ENCODE results near the gene ACKR2. TPM values are rescaled to one million over a fixed set of nuclear protein-coding genes. Genes with fewer than 3 reads are reported as not detected.
"Not testable (repeated sequence)": the region's sequence is repeated elsewhere in the genome, so short reads cannot be mapped to it uniquely, and the experiment has no call there.

ACKR2 gene
- total RNA-seq, 1 donor: 0.81 TPM

GRCh38 chr3:42801048-42801620 is 8.1 kb upstream of the ACKR2 start:
- no peak for DNase-seq (ENCODE audit: low read depth in 2 of 3, low spot score in 2 of 3)

DNA sequence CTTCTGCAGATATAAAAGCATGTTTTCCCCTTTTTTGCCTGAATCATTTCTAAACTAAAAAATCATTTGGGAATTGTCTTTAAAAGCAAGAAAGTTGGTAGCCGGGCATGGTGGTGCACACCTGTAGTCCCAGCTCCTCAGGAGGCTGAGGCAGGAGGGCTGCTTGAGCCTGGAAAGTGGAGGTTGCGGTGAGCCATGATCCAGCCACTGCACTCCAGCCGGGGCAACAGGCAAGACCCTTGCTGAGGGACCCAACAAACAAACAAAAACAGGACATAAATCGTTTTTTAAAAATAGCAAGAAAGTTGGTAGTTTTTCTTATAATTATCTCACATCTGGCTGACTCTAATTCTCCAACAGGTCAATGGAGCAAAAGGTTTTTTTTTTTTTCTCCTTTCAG is 7.5 kb upstream of the ACKR2 start:
- no peak for DNase-seq (ENCODE audit: low read depth in 2 of 3, low spot score in 2 of 3)

GRCh38 chr3:42802876-42803413 is 6.3 kb upstream of the ACKR2 start:
- no peak for DNase-seq (ENCODE audit: low read depth in 2 of 3, low spot score in 2 of 3)

- peak; percentile 10 to 66 (median 40) for DNase-seq (ENCODE audit: low read depth in 2 of 3, low spot score in 2 of 3)
Observed at GRCh38 chr3:42803414-42804105, 5.7 kb upstream of the ACKR2 start.

- DNase-seq (ENCODE audit: low read depth in 2 of 3, low spot score in 2 of 3): peak; percentile 75 to 95 (median 93)
Observed at GRCh38 chr3:42804106-42804830, 5.0 kb upstream of the ACKR2 start, which contains the start of gene HIGD1A. Gene HIGD1A, minus strand, starts transcription at chr3:42804490. Its CDS starts 10,237 bp downstream, at chr3:42794253.

DNA sequence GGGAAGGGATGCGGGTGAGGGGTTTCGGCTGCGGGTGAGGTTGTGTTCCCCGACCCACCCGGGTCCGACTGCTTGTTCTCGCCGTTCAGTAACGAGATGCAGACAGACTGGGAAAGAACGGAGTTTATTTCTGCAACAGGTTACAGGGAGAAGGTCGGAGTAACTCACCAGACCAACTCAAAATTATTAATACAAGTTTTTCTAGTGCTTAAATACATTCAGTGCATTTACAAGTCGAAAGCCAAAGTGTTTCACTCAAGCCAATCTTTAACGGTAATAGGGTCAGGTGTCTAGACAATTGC is 4.5 kb upstream of the ACKR2 start:
- DNase-seq (ENCODE audit: low read depth in 2 of 3, low spot score in 2 of 3): no peak

DNA sequence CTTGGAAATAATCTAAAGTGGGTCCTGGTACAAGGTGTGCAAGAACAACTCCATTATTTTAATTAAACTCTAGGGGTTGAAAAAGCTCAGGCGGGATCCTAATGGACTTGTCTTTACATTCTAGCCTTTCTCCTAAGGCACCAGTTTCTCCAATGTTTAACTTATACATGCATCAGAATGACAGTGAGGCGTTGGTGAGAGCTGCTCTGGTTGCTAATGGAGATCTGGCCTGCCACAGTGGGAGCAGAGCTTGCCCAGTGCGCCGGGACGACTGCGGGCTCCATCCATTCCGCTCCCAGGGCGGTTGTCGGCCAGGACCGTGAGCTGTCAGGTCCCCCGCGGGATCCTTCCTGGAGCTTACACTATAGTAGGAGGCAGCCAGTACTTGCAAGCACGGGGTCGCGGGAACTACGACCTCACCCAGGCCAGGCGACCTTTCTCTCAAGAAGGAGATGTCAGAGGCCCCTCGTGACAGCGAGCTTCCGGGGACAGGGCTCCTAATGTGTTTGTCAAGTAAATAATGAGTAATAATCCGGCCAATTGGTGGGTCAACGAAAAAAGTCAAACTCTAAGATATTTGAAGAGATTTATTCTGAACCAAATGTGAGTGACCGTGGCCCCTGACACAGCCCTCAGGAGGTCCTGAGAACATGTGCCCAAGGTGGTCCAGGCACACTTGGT is 4.0 kb upstream of the ACKR2 start:
- no peak for DNase-seq (ENCODE audit: low read depth in 2 of 3, low spot score in 2 of 3)

GRCh38 chr3:42807929-42808328 is 1.3 kb upstream of the ACKR2 start:
- DNase-seq (ENCODE audit: low read depth in 2 of 3, low spot score in 2 of 3): no peak

GRCh38 chr3:42810706-42811105 is 1.5 kb downstream of the ACKR2 start:
- DNase-seq (ENCODE audit: low read depth in 2 of 3, low spot score in 2 of 3): not testable (repeated sequence)

- peak in 2 of 3 donors; percentile 50 to 53 for DNase-seq (ENCODE audit: low read depth in 2 of 3, low spot score in 2 of 3)
Observed at GRCh38 chr3:42811118-42811883, 2.1 kb downstream of the ACKR2 start.

- DNase-seq (ENCODE audit: low read depth in 2 of 3, low spot score in 2 of 3): no peak
Observed at GRCh38 chr3:42814246-42814645, 5.0 kb downstream of the ACKR2 start.

DNA sequence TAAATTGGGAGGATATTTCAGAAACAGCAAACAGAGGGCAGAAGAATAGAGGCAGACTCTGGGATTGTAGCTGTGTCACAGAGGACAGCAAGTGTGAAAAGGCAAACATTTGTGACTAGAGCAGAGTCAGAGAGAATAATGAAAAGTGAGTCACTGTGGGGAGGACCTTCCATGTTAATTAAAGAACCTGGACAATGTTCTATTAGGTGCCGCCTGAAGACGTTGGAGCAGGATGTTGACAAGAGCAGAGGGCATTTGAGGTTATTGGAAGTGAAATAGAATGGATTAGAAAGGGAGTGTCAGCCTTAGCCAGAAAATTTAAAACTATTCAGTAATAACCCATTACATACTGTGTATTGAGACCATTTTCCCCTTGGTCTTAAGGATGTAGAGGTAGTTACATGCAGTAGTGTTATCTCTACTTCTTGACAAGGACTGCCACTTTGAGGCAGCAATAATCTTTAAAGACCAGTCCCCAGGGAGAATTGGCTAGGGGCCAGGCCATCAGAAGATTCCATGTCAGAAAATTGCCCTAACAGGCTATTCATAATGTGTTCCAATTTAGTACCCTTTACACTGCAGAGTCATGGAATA is 5.8 kb downstream of the ACKR2 start:
- DNase-seq (ENCODE audit: low read depth in 2 of 3, low spot score in 2 of 3): no peak

GRCh38 chr3:42815826-42816225 is 6.6 kb downstream of the ACKR2 start:
- DNase-seq (ENCODE audit: low read depth in 2 of 3, low spot score in 2 of 3): no peak

GRCh38 chr3:42819351-42819965 is 10.2 kb downstream of the ACKR2 start:
- no peak for DNase-seq (ENCODE audit: low read depth in 2 of 3, low spot score in 2 of 3)

GRCh38 chr3:42820746-42821051 is 11.5 kb downstream of the ACKR2 start:
- DNase-seq (ENCODE audit: low read depth in 2 of 3, low spot score in 2 of 3): no peak

DNA sequence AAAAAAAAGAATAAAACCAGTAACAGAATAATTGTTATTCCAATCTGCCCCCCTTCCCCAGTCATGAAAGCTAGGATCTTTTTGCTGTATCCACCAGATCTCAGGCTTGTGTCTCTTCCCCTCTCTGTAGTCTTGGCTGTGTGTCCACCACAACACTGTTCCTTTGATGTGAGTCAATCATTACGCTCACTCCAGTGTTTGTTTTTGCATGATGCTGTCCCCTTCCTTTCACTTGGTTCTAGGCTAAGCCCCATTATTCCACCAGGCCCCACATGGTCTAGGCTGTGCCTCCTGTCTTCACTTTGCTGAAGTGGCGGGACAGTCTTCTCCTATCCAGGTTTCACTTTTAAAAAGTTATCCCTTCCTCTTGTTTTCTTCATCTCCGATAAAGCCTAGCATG is 13.6 kb downstream of the ACKR2 start:
- no peak for DNase-seq (ENCODE audit: low read depth in 2 of 3, low spot score in 2 of 3)

GRCh38 chr3:42823351-42823750 is 14.1 kb downstream of the ACKR2 start:
- no peak for DNase-seq (ENCODE audit: low read depth in 2 of 3, low spot score in 2 of 3)

DNA sequence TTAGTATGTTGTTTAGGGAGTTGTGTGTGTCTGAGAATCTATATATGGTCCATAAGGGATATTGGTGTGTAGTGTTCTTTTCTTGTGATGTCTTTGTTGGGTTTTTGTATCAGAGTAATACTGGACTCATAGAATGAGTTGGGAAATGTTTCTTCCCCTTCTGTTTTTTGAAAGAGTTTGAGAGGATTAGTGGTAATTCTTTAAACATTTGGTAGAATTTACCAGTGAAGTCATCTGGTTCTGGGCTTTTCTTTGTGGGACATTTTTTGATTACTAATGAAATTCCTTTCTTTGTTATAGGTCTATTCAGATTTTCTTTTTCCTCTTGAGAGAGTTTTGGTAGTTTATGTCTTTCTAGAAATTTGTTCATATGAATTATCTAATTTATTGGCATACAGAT is 16.9 kb downstream of the ACKR2 start:
- DNase-seq (ENCODE audit: low read depth in 2 of 3, low spot score in 2 of 3): no peak

DNA sequence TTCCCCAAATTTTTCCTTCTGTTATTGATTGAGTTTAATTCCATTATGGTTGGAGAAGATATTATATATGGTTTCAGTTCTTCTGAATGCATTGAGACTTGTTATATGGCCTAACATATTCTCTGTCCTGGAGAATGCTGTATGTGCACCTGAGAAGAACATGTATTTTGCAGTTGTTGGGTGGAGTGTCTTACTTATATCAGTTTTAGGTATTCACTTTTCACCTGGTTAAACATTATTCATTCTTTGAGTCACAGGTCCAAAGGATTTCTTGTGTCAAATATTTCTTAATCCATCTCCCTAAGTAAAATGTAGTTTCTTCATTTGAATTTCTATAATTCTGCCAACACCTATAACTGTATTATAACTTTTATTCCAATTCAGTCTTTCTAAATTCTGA is 17.8 kb downstream of the ACKR2 start:
- DNase-seq (ENCODE audit: low read depth in 2 of 3, low spot score in 2 of 3): no peak

DNA sequence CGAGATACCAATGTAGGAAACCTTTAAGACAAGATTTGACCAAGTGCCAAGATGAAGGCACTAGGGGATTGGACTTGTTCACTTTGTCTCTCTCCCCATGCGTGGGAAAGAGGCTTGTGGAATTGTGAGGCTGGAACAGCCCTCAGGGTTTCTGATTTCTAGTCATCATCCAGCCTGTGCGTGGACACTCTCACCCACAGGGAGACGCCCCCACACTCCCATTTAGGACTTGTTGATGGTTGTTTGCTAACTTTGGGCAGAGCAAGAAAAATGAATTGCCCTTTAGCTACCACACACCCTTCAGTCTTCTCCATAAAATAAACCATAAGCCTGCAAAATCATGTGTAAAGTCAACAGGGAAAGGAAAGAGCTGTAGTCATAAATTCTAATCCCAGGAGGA is 18.4 kb downstream of the ACKR2 start:
- no peak for DNase-seq (ENCODE audit: low read depth in 2 of 3, low spot score in 2 of 3)

All from hematopoietic multipotent progenitor cell (in vitro differentiated cells).